ENCODE measurements around the gene RGS9BP.
"Not testable (repeated sequence)": the region's sequence is repeated elsewhere in the genome, so short reads cannot be mapped to it uniquely, and the experiment has no call there.

The RGS9BP gene

GRCh38 chr19:32642771-32643170, 32.9 kb upstream of the RGS9BP start:
- TF ChIP-seq CTCF (IDR thresholded peaks at IDR 0.05; ENCODE audit: low read length, missing control alignments): no peak
- H3K4me3 ChIP-seq (replicated peaks; ENCODE audit: low read depth, low read length): no peak overlapping the region
- no peak for DNase-seq (ENCODE audit: low read depth)

- no peak for DNase-seq (ENCODE audit: low read depth)
- H3K4me3 ChIP-seq (replicated peaks; ENCODE audit: low read depth, low read length): no peak overlapping the region
- no peak for TF ChIP-seq CTCF (IDR thresholded peaks at IDR 0.05; ENCODE audit: low read length, missing control alignments)
Measured at GRCh38 chr19:32646556-32646955, 29.1 kb upstream of the RGS9BP start.

DNA sequence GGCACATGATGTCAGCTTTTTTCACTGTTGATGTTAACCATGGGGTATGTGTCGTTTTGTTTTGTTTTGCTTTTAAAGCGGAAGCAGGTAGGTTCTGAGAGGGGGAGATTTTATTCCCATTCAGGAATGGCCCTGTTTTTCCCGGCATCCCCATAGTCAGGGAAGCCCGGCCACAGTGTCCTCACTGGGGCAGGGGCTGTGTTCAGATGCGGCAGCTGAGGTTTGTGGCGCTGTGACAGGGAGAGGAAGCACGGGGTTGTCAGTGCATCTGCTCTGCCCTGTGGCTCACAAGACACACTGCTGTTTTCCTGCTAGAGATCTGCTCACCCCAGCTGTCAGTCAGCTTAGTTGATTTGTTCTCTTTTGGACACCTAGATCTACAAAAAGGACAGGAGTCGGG, 28.3 kb upstream of the RGS9BP start:
- no peak for TF ChIP-seq CTCF (IDR thresholded peaks at IDR 0.05; ENCODE audit: low read length, missing control alignments)
- no peak for DNase-seq (ENCODE audit: low read depth)
- no peak overlapping the region for H3K4me3 ChIP-seq (replicated peaks; ENCODE audit: low read depth, low read length)

DNA sequence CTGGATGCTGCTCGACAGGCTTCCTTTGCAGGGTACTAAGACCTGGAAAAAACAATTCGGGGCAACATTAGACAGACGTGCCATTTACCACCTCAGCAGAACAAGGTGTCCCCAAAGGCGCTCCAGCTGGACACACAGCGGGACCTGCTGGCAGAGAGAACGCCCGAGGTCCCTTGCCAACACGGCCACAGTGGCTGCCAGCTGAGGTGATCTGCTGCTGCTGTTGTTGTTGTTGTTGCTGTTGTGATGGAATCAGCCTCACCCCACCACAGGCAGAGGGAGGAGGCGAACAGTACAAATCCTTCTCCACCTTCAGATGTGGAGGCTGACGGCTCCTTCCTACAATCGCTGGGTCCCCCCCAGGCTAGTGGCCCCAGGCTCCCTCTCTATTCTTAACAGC, 25.9 kb upstream of the RGS9BP start:
- H3K4me3 ChIP-seq (replicated peaks; ENCODE audit: low read depth, low read length): no peak overlapping the region
- no peak for DNase-seq (ENCODE audit: low read depth)
- no peak for TF ChIP-seq CTCF (IDR thresholded peaks at IDR 0.05; ENCODE audit: low read length, missing control alignments)

DNA sequence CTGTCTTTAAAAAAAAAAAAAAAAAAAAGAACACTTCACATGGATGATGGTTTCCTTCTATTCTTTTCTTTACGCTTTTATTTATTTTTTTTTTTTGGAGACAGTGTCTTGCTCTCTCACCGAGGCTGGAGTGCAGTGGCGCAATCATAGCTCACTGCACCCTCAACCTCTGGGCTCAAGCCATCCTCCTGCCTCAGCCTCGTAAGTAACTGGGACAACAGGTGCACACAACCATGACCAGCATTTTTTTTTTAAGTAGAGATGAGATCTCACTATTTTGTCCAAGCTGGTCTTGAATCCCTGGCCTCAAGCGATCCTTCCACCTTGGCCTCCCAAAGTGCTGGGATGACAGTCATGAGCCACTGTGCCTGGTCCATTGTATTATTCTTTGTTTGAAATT, 25.0 kb upstream of the RGS9BP start:
- TF ChIP-seq CTCF (IDR thresholded peaks at IDR 0.05; ENCODE audit: low read length, missing control alignments): no peak
- DNase-seq (ENCODE audit: low read depth): no peak
- no peak overlapping the region for H3K4me3 ChIP-seq (replicated peaks; ENCODE audit: low read depth, low read length)

- H3K4me3 ChIP-seq (replicated peaks; ENCODE audit: low read depth, low read length): no peak overlapping the region
- DNase-seq (ENCODE audit: low read depth): no peak
- TF ChIP-seq CTCF (IDR thresholded peaks at IDR 0.05; ENCODE audit: low read length, missing control alignments): no peak
Measured at GRCh38 chr19:32651729-32652140, 23.9 kb upstream of the RGS9BP start.

- not testable (repeated sequence) for DNase-seq (ENCODE audit: low read depth); H3K4me3 ChIP-seq (replicated peaks; ENCODE audit: low read depth, low read length)
Measured at GRCh38 chr19:32652331-32652730, 23.3 kb upstream of the RGS9BP start.

Measured in fibroblast of pulmonary artery (primary cell).